Left ventricle myocardium superior (tissue), 1 donor: ENCODE results near the gene CBY2. TPM values are rescaled to one million over a fixed set of nuclear protein-coding genes. Genes with fewer than 3 reads are reported as not detected.
"Not testable (repeated sequence)": the region's sequence is repeated elsewhere in the genome, so short reads cannot be mapped to it uniquely, and the experiment has no call there.

ENCODE experiments used
- ATAC-seq: fragments of 200-7000 bp; cut with Tn5 transposase; one replicate; pipeline ENCODE4 v1.9.1; 2020; ENCODE audit warnings: mild to moderate bottlenecking, moderate library complexity
- DNase-seq: peaks from one replicate; pipeline ENCODE4 v3.0.0-alpha.2; 2020
- intact Hi-C: fragments of 100-400 bp; cut with micrococcal nuclease; formaldehyde crosslinking; loops from one replicate; pipeline ENCODE4 v1.11.0; 2022
- total RNA-seq: library from RNA; stranded (reverse); fragmentation: NEBNext Ultra II Directional; extraction: Animal tissue kit (Norgen Biotek cat#: 25700); gene quantifications from one replicate; pipeline ENCODE4 v1.2.1, GENCODE V29; 2021
- donor health status: DM: no; HTN: yes; CAD: no; lungs with severe emphysema.

CBY2 gene
- total RNA-seq, 1 donor from 2014 or later: not detected

DNA sequence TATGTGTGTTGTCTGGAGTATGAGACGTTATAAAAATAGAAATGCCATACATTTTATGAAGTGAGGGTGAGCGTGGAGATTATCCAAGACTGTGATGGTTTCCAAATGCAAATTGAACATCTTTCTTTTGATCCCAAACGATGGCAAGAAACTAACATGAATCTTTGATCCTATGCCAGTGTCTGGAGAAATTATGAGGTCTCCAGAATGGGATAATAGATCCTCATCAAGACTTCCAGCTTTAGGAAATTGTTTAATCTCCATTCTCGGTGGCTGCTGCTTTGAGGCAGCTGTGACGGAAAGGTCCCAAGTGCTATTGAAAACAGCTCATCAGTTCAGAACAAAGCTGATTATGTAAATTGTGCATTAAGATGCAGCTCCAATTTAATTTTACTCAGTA, 30.8 kb downstream of the CBY2 start:
- intact Hi-C loops: no loop called here
- no peak for ATAC-seq
- no peak for DNase-seq

- DNase-seq: no peak
- intact Hi-C loops: no loop called here
- no peak for ATAC-seq
These were observed 31.2 kb downstream of the CBY2 start for GRCh38 chr13:45733361-45733760.

GRCh38 chr13:45737571-45738017, 35.5 kb downstream of the CBY2 start:
- intact Hi-C loops: no loop called here
- DNase-seq: no peak
- no peak for ATAC-seq

DNA sequence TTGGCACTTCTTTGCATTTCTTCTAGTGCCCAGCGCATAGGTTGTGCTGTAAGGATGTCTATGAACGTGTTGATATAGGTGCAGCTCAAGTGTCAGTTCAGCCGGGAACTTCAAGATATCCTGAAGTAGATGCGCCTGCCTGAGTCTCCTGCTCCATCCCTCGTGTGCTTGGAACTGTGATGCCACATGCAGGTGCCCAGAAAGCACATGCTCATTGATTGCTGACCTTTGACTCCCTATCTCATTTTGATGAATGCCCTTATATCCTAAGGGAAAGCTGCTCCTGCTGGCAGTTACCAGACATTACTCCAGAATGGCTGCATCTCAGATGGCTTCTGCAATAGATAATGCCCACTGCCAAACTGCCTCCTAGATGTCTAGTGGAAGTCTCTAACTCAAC, 40.9 kb downstream of the CBY2 start:
- DNase-seq (no peak), ATAC-seq (no peak)
- intact Hi-C loops: no loop called here

- no peak for ATAC-seq
- intact Hi-C loops: no loop called here
- no peak for DNase-seq
These were observed 42.9 kb downstream of the CBY2 start for GRCh38 chr13:45744979-45745378.

DNA sequence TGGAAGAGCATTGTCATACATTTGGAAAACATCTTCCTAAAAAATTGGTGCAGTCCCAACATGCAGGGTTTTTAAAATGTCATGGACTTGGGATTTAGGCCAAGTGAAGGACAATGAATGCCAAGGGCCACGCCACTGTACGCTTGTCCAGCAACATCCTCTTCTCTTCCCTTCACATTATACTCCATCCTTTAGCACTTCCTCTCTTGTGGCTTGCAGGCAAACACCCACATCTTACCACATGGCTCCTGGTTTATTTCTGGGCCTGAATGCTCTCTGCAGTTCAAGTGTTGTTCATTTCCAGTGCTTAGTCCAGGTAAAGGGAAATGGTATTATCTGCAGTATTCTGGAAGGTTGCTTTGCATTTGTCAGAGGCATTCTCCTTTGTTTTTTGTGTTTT, 45.0 kb downstream of the CBY2 start:
- ATAC-seq (no peak), DNase-seq (no peak)
- intact Hi-C loops: no loop called here

- ATAC-seq (no peak), DNase-seq (no peak)
These were observed 47.0 kb downstream of the CBY2 start for GRCh38 chr13:45748941-45749759.

DNA sequence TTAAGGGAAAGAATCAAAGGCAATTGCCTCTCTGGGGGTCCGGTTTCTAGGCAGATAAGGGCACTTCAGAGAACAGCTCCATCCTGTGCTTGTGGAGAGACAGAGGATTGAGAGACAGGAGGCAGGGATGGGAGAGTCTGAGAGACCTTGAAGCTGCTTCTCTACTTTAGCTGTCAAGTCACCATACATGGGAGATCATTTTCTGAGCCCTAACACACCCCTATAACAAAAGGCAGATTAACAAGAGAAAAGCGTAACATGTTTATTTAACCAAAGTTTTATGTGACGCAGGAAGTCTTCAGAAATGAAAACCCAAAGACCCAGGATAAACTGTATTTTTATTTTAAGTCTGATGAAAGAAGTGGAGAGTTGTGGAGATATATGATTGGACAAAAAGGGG, 48.4 kb downstream of the CBY2 start:
- intact Hi-C loops: no loop called here
- no peak for DNase-seq
- no peak for ATAC-seq

More at GRCh38 chr13:45748941-45749759, 47.0 kb downstream of the CBY2 start:
- intact Hi-C loops: no loop called here

- DNase-seq: no peak
- no peak for ATAC-seq
- intact Hi-C loops: no loop called here
These were observed 49.8 kb downstream of the CBY2 start for GRCh38 chr13:45751885-45752284.

DNA sequence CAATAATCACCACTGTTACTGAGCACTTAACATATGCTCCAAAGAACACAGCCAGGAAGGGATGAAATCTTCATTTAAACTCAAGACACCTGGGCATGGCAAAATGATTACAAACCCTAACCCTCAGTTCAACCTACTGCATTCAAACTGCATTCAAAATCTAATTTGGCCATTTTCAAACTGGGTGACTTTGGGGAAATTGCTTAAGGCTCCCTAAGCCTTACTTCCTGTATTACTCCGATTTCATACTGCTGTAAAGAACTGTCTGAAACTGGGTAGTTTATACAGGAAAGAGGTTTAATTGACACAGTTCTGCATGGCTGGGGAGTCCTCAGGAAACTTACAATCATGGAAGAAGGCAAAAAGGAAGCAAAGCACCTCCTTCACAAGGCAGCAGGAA, 50.4 kb downstream of the CBY2 start:
- no peak for DNase-seq
- intact Hi-C loops: no loop called here
- ATAC-seq: no peak

DNA sequence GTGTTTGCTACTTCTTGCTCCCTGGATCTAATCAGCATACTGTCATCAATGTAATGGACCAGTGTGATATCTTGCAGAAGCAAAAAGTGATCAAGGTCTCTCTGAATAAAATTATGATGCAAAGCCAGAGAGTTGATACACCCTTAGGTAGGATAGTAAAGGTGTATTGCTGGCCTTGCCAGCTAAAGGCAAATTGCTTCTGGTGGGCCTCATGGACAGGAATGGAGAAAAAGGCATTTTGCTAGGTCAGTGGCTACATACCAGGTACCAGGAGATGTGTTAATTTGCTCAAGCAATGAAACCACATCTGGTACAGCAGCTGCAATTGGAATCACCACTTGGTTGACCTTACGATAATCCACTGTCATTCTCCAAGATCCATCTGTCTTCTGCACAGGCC, 54.4 kb downstream of the CBY2 start:
- ATAC-seq, intact Hi-C loops, DNase-seq: not testable (repeated sequence)

DNA sequence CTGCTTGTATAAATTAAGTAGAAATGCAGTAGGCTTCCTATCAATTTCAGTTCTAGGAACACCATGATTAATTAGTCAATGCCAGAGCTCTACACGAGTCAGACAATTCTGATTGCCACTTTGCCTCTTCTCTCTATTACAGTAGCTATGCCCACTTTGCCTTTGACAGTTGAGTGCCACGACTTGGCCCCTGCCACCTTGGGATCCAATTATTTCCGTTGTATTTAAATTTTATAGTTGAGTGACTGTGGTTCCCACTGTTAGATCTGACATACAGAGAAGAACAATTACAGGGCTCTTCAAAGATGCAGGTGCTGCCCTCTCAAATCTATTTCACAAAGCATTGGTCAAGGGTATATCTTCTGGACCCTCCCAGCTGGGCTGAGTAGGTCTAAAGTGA, 55.5 kb downstream of the CBY2 start:
- DNase-seq, intact Hi-C loops, ATAC-seq: not testable (repeated sequence)

- no peak for DNase-seq
- no peak for ATAC-seq
- intact Hi-C loops: no loop called here
These were observed 61.3 kb downstream of the CBY2 start for GRCh38 chr13:45763419-45763818.

Other genes starting within 250 kb of the CBY2 start
- gene COG3, start 237.4 kb upstream of the CBY2 start, total RNA-seq: 15.1 TPM
- not detected for gene ERICH6B, start 86.6 kb upstream of the CBY2 start, total RNA-seq
- gene SIAH3, start 149.4 kb downstream of the CBY2 start, total RNA-seq: not detected